ENCODE data around the gene ABCC3.
A peak's percentile ranks its signal among the peaks of the same experiment; 100 is the strongest.

DNA sequence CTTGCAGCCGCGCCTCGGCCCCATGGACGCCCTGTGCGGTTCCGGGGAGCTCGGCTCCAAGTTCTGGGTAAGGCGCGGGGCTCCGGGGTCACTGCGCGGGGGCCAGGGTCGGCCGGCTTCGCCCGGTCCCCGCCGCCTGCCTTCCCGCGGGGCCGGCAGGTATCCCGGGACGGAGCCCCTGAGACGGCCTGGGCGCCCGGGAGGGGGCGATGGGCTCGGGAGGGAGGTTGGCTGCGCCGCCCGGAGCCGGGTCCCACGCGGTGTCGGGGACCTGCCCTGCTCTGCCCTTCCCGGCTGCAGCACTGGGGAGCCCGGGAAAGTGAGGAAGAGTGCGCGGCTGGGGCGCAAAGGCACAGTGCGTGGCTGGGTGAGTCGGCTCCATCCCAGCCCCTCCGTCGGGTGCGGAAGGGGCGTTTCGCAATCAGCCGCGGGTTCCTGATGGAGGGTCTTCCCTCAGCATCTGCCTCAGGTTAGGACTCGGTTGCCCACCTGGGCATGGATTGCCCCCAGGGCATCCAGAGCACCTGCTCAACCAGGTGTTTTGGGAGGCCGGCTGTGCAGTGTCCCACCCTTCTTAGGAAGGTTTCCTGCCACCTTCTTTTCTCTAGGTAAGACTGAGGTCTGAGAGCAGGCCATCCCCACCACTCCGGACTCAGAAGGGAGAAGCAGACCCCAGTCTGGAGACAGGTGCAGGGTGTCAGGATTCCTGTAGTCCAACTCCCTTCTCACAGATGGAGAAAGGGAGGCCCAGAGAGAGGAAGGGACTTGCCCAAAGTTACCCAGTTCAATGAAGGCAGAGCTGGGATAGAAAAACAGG lies 442 bp downstream of the ABCC3 start:
- TF ChIP-seq, protein P1, sequence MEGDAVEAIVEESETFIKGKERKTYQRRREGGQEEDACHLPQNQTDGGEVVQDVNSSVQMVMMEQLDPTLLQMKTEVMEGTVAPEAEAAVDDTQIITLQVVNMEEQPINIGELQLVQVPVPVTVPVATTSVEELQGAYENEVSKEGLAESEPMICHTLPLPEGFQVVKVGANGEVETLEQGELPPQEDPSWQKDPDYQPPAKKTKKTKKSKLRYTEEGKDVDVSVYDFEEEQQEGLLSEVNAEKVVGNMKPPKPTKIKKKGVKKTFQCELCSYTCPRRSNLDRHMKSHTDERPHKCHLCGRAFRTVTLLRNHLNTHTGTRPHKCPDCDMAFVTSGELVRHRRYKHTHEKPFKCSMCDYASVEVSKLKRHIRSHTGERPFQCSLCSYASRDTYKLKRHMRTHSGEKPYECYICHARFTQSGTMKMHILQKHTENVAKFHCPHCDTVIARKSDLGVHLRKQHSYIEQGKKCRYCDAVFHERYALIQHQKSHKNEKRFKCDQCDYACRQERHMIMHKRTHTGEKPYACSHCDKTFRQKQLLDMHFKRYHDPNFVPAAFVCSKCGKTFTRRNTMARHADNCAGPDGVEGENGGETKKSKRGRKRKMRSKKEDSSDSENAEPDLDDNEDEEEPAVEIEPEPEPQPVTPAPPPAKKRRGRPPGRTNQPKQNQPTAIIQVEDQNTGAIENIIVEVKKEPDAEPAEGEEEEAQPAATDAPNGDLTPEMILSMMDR (IDR thresholded peaks at IDR 0.05), result peak in 1 of 5 experiments; percentile 38
- TF ChIP-seq POLR2A (IDR thresholded peaks at IDR 0.05) (peak; percentile 66), POLR2AphosphoS5 (IDR thresholded peaks at IDR 0.05) (no peak)
